GM18873 (cell line): ENCODE results near the gene ADAM15.

Experiments used
- ATAC-seq: cut with Tn5 transposase; IDR thresholded peaks from one replicate; pipeline ENCODE4 v1.9.1; 2021; ENCODE audit warnings: mild to moderate bottlenecking, moderate library complexity, moderate number of reproducible peaks; ENCODE audit not compliant: unreplicated experiment, low FRiP score

Gene ADAM15

GRCh38 chr1:155070158-155070621, 19.1 kb downstream of the ADAM15 start:
- ATAC-seq, result no peak

DNA sequence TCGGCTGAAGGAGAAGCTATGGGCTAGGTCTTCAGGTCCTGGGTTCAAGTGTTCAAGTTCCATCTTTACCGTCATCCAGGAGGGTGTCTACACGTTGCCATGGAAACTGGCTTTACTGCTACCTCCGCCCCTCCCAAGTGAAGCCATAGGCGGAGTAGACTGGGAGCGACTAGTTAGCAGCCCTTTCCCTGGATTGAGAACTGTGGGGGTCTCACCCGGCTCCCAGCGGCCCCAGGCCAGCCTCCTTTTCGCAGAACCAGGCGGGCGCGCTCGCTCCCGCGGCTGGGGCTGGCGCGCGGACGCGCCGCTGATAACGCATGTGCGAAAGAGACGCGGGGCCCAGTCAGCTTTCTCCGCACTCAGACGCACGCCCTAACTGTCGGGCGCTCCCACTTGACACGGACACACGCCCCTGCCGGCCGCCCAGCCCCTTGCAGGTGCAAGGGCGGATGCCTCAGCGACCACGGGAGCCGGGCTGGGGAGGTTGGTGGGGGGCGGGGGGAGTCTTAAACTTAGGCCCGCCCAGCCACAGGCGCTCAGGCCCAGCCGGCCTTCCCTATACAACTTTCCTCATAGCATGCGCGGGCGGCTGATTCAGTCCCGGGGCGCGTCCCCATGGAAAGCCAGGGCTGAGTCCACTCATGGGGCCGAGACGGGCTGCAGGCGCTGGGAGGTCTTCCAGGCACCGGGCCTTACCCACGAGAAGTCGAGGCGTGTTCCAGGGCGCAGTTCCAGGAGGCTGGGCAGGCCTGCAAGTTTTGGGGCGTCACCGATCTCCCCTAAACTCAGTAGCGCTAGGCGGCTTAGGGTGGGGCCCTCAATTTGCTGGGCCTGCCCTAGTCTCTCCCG, 19.8 kb downstream of the ADAM15 start:
- no peak for ATAC-seq

DNA sequence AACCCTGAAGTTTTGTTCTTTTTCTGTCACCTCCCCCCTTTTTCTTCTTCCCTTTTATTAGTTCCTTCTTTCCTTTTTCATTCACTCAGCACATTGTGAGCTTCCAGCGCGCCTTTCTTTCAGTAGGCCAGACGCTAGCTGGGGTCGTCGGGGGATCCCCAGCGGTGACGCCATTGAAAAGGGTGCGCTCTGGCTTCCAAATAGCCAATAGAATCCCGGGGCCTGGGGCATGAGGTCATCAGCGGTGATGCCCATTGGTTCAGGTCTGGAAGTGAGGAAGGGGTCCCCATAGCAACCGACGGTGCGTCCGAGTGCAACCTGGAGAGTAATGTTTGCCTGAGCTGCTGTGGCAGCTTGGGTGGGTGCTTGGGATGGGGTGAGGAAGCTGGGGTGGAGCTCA, 20.6 kb downstream of the ADAM15 start:
- ATAC-seq, result no peak

DNA sequence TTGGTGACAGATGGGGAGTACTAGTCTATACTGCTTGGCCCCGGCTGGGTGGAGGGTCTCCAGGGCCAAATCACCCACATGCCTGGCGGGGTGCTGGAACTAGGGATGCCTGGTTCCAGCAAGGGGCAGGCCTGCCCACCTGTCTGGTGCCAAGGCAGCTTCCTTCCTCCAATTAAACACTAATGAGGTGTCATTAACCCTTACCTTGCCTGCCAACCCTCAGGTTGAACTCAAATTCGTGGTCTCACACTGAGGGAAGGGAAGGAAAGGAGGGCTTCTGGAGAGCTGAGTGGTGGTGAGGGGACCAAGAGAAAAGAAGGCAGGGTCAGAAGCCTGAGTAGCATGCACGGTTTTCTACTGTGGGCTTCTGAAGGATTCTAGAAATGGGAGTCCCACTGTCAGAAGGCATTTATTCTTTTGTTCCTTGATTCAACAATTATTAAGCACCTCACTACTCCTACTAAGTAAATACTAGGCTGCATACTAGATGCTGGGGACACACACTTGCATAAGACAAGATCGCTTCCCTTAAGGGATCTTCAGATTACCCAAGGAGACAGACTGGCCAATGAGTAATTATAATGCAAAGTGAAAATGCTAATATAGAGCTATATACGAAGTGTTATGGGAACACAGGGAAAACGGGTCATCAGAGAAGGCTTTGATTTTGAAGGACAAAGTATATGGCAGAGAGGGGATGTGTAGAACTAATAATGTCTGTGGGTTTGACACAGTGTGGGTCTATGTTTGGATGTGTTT, 21.6 kb downstream of the ADAM15 start:
- no peak for ATAC-seq

DNA sequence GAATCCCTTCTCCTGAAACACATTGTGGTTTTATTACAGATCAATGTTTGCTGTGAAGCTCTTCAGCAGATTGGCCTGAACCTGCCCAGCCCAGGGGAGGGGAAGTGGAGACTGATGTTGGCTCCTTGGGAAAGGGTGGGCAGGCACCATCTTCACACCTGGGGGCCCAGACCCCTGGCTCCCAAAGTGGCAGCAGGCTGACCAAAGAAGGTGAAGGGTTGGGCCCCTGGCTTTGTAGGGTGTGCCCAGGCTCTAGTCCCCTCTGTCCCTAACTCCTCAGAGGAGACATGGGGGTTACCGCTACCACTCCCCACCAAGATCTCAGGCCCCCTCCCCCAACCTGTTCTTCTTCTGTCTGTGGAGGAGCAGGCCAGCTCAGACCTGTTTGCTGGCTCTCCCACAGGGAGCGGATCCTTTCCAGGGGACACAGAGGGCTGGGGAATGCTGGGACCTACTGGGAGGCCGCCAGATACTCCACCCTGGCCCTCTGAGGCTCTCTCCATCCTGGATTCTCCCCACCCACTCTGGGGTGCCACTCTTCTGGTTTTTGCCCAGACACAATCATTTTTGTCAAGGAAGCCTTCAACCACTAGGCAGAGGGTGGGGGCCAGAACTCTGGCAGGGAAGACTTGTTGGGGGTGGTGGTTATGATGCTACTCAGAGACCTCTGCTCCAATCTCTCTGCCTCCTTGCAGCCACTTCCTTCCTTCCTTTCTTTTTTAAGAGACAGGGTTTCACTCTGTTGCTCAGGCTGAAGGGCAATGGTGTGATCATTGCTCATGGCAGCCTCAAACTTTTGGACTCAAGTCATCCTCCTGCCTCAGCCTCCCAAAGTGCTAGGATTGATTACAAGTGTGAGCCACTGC, 22.5 kb downstream of the ADAM15 start:
- ATAC-seq, result no peak

DNA sequence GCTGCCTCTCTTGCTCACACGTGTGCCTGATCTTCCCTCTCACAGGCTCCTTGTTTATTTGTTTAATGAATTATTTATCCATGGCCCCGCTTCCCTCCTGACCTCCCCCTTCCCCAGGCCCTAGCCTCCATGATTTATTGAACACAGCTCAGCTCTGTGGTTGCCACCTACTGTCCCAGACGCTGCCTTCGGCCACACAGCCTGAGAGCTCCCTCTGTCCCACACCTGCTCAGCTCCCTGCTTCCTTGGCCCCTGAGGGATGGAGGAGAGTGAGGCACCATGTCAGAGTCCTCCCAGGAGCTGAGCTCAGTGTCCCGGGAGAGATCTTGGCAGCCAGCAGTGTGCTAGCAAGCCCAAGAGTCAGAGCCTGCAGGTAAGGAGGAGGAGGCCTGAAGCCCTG, 24.4 kb downstream of the ADAM15 start:
- no peak for ATAC-seq

GRCh38 chr1:155076371-155076770, 25.3 kb downstream of the ADAM15 start:
- no peak for ATAC-seq

GRCh38 chr1:155077346-155077745, 26.2 kb downstream of the ADAM15 start:
- ATAC-seq, result no peak

GRCh38 chr1:155077758-155078445, 26.8 kb downstream of the ADAM15 start:
- ATAC-seq, result no peak

DNA sequence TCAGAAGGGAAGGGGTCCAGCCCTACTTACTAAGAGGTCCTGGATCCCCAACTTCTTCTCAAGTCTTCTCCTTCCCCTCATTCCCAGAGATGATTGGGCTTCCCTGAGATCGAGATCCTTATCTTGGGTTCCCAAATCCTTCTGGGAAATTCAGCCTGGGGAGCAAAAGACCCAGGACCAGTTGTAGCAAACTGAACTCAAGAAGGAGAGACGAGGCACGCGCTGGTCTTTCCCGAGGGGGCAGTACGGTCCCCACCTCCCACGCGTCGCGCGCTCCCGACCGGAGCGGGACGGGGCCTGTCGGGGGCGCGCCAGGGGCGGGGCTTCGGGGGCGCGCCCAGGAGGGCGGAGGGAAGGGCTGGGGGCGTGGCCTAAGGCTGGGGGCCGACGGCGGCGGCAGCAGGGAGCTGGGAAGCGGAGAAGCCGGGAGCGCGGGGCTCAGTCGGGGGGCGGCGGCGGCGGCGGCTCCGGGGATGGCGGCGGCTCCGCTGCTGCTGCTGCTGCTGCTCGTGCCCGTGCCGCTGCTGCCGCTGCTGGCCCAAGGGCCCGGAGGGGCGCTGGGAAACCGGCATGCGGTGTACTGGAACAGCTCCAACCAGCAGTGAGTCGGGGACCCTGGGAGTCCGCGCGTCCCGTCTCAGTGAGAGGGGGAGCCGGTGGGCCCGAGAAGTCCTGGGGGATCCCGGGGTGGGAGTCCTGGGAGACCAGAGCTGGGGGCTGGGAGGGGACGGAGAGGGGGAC, 27.5 kb downstream of the ADAM15 start, which contains the start of gene EFNA3:
TSS of gene EFNA3 (plus strand) at position 369 of the 741 bp plus-strand sequence. CDS start at position 474, 105 bp downstream.
- ATAC-seq, result no peak

GRCh38 chr1:155079210-155079486, 28.0 kb downstream of the ADAM15 start:
- ATAC-seq, result no peak

GRCh38 chr1:155079487-155080311, 28.6 kb downstream of the ADAM15 start:
- ATAC-seq, result no peak

DNA sequence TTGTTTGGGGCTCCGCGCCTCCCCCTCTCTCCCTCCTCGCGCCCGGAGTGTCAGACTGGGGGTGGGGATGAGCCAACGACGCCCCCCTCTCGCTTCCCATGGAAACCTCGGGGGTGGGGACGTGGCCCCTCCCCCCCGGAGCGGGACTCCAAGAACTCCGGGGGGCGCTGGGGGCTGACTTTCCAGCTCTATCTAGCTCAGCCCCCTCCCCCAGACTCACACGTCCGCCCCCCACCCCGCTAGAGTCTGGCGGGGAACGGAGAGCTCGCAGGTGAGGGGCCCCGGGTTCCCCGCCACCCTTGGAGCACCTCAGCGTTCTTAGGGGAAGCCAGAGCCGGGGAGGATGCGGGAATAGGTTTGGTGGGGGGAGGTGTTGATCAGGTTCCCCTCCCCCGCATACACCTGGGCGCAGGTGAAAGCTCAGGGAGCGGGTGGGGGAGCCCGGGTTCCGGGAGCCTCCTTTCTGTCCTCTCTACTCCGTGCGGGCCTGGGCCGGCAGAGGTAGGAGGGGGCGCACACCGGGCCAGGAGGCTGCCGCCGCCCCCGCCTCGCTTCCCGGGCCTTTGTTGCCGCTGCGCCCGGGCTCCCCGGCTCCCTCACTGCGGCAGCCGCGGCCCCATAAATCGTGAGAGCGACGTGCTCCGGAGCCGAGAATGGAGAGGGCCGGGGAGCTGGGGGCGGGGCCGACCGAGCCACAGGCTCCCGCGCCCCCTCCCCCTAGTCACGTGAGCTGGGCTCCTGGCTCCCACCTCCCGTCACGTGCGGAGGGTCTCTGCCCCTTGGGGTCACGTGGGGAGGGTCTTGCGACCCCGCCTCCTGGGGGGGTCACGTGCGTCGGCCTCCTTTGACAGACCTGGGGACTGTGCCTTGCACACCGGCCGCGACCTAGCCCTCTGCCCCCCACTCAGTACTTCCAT, 29.5 kb downstream of the ADAM15 start:
- no peak for ATAC-seq

GRCh38 chr1:155081472-155082300, 30.6 kb downstream of the ADAM15 start:
- ATAC-seq, result no peak

DNA sequence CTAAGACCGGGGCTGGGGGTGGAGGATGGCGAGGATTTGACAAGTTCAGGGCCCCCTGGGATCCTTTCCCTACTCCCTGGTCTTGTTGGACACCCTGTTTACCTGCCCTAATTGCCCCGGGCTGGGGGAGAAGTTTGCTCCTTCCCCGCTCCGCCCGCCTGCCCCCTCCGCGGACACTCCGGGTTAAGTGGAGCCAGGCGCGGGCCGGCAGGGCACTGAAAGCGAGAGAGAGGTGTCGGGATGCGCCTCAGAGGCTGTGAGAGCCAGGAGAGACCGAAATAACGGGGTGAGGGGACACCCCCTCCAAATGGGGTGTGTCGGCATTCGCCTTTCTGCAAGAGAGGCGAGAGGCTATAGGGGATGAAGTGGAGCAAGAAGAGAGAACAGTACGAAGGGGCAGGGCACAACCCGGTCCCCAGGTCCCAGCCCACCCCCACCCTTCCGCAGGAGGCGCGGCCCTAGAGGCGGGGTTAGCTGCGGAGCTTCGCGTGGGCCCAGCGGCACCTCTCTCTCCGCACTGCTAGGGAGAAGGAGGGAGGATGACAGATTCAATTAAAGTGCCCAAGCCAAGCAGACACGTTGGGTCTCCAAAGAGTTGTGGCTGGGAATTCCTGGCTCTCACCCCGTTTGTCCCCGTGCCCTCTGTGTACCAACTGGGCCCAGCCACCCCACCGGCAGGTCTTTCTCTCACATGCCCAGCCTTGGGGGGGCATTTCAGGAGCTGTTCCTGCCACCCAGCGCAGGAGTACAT, 31.4 kb downstream of the ADAM15 start:
- no peak for ATAC-seq

GRCh38 chr1:155083052-155083541, 32.0 kb downstream of the ADAM15 start:
- ATAC-seq, result no peak
